HG02852 (cell line): ENCODE results near the gene MREG.
"Not testable (repeated sequence)": the region's sequence is repeated elsewhere in the genome, so short reads cannot be mapped to it uniquely, and the experiment has no call there.

ENCODE experiments used
- ATAC-seq: cut with Tn5 transposase; IDR thresholded peaks from one replicate; pipeline ENCODE4 v1.9.1; 2021; ENCODE audit warnings: mild to moderate bottlenecking, moderate library complexity; ENCODE audit not compliant: unreplicated experiment

MREG gene

DNA sequence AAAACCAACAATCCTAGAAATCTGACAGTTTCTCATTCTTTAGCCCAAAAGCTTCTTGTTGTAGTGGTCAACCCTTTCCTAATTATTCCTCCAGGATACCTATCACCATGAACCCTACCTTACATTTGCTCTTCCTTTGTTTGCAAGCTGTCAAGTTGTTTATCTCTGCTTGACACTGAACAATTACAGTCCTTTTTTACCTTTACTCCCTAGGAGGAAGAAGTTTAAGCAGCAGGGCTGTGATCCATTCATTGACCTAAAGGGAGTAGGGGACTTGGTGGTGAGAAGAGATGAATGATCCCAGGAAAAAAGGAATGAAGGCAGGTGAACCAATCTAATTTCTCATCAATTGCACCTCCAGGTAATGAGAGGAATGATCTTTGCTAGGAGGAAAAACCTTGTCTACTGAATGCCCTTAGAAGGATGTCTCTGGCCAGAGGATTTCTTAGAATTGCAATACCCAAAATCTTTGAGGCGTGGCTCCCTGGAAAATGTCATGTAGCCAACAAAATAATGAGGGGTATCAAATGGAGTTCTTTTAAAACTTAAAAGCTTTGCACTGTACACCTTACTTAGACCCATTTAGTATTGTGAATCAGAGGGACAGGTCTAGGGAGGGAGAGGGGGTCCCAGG lies 47.7 kb downstream of the MREG start:
- no peak for ATAC-seq

DNA sequence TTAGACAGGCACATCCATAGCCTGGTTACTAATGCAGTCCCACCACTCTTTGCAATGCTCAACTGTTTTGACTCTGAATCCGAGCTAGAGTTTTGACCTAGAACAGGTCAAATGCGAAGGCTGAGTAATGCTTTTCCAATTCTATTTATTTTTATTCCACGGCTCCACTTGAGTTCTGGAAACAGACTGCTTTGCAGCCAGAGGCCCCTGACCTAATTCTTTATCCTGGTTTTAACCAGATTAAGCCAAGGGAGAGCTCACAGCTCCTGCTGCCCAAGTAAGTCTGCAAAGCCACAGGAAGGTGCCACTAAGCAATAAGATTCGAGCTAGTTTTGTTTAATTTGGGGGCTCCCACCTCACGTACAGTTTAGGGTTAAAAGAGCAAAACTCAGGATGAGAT lies 51.4 kb downstream of the MREG start:
- ATAC-seq, result no peak

DNA sequence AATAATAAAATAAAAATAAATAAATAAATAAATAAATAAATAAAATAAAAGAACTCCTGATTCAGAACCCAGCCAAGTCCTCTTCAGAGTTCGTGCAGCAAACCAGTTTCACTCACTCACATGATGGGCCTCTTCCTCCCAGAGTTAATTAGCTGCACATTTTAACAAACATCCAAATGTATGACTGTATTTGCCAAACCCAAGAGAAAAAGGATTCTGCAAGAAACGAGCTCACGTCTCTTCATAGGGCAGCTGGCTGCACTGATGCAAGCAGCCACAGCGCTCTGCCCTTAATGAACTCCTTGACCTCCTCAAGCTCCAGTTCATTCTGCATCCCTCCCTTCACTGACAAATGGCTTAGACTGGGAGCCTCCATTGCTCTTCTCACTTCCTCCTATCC lies 55.1 kb downstream of the MREG start:
- ATAC-seq, result no peak

DNA sequence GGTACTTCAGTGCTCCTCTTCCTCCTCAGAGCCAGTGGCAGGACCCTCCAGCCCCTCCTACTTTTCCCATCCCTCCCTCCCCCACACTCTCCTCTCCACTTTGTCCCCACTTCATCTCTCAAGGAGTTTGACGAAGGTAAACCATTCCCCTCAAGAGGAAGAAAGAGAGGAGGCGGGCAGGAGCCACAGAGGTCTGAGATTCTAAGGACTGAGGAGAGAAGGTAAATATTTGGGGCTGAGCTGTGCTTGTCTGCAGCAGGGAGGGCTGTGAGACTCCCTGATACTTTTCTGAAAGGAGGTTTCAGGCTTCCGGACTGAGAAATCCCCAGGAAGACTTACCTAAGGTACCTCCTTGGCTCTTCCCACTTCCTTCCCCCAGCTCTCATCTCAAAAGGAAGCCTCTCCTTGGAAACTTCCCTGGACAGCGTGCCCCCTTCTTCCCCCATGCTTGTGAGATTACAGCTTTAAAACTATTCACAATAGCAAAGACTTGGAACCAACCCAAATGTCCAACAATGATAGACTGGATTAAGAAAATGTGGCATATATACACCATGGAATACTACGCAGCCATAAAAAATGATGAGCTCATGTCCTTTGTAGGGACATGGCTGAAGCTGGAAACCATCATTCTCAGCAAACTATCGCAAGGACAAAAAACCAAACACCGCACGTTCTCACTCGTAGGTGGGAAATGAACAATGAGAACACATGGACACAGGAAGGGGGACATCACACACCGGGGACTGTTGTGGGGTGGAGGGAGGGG lies 55.8 kb downstream of the MREG start:
- not testable (repeated sequence) for ATAC-seq

DNA sequence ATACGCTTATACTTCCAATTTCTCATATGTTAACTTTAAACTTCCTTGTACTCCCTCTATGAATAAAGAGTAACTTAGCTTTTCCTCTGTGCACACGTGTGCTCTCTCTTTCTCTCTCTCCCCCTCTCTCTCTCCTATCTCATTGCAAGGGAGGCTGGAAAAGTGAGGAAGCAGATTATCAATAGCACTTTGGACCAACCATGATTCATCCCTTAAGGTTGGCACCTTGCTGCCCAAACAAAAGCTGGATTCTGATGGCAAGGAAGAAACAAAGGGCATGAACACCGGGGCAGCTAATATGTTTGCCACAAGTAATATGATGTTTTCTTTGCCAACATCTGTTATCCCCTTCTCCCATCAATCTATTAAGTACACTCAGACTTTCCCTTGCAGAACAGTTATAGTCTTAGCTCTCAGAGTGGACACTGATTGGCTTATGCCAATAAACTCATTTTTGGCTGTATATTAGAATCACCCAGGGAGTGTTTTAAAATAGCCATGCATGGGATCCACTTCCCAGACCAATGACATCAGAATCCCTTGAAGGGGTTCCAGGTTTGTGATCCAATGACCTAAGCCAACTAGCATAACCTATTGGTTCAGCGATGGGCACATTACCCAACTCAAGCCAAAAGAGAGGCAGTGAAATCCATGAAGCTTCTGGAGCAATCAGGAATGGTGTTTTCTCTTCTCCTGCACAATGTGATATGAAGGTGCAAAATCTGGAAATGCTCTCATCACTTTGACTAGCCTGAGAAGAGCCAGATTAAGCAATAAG lies 60.3 kb downstream of the MREG start:
- no peak for ATAC-seq

DNA sequence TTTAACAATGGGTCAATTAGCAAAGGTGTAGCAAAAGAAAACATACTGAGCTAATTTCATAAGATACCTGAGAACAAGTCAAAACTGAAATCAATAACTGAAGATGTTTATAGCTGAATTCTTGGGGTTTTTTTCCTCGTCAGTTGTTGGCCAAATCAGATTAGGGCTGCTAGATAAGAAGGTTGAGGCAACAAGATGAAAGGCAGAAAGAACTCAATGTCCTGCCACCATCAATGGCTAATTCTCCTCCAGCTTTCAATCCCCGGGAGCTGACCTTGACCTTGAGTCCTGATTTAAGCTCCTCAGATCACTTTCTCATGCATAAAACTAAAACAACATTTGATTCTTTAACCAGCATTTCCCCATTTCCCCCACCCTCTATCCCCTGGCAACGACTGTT lies 61.8 kb downstream of the MREG start:
- ATAC-seq, result no peak

DNA sequence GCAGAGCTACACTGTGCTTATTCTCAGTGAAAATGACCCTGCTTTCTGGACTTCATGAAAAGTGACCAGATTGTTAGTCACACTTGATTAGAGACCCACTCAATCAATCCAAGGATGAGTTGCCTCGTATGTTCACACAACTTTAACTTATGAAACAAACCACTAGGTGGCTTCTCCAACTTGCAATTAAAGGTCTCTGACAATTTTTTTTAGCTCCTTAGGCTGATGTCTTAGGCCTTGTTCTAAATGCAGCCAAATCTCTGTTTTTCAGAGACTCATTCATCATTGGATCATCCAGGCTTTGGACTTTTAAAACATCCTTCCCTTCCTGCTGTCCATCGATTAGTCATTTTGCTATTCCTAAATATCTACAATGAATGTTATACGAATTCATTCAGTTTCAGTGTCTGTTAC lies 63.4 kb downstream of the MREG start:
- ATAC-seq, result peak; percentile 84

DNA sequence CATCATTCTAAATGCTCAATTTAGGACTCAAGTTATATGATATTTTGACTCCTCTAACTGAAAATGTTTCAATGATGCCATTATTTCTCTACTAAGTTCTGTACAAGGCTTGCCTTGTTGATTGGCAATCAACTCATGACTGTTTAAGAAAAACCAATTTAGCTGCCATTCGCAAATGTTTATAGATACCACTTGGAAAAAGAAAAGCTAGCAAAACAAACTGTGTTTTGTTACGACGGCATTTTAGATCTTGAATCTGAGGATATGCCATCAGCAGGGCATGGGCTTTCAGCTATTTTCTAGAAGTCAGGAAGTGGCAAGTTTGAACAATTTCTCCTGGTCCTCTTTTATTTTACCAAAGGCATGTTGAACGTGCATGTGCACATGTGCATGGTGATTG lies 65.3 kb downstream of the MREG start:
- no peak for ATAC-seq

DNA sequence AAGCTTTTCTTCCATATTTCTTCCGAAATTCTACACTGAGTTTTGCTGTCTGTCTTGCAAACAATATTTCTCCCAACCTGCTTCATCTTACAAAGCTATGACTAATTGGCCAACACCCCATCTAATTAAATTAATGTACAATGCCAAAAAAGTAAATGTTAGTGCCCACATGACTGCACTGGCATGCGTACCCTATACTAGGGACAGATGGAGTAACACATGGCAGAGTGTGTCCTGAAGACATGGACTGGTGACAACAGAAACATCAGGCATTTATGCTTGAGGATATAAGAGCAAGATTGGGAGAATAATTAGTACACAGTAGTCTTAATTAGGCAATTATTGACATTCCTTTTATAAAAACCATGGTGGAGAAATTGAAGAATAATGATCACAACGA lies 66.8 kb downstream of the MREG start:
- ATAC-seq, result no peak

DNA sequence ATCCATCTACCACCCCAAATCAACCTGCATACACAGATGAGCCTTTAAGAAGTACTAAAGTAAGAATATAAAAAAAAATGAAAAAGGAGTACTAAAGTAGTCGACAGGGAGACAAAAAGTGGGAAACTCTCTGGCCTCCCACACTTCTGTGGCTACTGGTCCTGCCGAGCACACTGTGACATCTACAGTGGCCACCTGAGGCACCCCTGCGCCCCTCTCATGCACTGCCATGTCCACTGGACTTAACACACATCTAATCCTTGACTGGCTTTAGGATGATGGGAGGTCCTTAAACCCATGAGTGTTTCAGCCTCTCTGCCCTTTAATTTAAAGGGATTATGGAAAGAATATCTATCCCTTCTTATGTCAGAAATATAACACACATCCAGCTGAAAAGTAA lies 71.2 kb downstream of the MREG start:
- ATAC-seq, result no peak

DNA sequence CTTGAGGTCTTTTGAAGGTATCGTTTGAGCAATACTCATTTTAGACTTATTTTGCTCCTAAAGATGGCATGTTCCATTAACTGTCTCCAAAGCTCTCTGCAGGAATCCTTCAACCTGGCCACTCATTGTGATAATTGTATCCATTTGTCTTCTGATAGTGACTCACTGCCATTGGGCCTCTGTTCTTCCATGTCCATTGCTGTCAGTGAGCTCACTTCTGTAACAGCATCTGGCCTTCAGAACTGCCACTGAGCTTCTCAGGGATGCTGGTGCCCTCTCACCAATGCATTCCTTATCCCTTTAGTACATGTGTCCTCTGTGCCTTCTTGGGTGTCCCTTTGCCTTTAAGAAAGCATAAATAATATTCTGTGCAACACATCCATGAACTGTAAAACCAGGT lies 71.6 kb downstream of the MREG start:
- no peak for ATAC-seq

DNA sequence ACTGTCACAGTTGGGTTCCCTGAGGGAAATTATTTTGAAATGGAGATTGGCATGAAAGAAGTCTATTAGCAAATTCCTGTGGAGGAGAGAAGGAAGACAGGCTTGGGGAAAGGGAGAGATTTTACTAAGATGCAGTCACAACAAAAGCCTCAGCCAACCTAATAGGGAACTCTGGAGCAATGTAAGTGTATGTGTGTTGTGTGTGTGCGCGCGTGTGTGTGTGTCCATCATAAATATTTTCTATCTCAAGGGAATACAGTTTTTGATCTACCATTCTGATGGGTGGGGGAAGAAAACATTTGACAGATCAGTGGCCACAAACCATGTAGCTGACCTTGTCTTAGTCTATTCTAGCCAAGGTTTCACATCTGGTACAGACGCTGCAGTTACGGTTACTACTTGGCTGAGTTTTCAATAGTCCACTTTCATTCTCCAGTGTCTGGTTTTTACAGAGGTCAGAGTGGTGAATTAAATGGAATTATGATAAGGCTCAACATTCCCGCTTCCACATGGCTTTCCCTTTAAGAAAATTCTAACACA lies 72.6 kb downstream of the MREG start:
- no peak for ATAC-seq

DNA sequence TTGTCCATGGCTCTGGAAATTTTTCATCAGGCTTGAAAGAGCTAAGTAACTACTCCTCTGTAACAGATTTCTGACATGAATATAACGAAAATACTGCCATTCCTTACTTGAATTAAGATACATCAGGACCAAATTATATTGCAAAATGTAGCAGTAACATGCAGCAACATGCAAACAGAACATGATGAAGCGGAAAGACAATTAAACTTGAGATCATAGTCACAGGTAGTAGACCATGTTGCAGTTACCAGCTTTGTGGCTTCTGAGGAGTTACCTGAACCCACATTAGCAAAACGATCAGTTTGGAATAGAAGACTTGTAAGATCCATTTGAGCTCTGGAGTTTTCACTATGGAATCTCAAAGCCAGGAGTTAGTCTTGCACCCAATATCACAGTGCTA lies 76.2 kb downstream of the MREG start:
- ATAC-seq, result no peak

DNA sequence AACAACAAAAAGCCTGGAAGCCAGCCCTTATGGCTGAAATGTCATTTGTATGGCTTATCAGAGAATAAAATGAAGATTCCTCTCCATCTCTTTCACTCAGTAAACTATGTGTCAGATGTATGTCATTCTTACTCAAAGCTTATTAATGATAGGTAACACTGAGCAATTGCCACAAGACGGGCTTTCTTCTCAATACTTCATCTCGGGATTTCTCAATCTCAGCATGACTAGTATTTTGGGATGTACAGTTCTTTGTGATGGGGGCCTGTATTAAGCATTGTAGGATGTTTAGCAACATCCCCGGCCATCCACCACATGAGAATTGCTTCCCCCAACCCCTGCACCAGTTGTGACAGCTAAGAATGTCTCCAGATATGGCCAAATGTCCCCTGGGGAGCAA lies 80.2 kb downstream of the MREG start:
- ATAC-seq, result no peak

DNA sequence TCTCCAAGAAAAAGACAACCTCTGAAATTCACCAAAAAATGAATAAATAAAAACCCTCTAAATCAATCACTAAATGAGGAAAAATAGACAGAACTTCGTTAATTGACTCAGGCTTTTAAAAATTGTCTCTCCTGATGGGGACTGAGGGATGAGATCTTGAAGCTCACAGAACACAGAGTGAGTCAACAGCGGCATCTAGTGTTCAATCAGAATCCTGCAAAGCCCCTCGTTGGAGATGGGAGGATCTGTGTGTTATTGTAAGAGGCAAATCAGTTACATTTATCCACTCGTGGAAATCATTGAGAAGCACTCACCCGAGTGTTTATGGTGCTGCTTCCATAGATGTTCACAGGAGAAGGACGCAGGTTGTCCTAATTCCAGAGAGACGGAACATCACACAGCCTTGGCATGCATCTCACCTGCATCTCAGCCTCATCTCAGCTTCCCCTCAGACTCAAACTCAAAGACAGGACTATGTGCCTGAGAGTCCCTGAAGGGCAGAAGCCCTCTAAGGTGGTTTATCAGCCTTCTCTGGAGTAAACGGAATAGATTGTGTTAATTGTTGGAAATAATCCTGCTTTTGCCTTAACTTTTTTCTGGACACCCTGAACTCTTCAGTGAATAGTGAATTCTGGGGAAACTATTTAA lies 82.0 kb downstream of the MREG start:
- ATAC-seq, result peak; percentile 91

DNA sequence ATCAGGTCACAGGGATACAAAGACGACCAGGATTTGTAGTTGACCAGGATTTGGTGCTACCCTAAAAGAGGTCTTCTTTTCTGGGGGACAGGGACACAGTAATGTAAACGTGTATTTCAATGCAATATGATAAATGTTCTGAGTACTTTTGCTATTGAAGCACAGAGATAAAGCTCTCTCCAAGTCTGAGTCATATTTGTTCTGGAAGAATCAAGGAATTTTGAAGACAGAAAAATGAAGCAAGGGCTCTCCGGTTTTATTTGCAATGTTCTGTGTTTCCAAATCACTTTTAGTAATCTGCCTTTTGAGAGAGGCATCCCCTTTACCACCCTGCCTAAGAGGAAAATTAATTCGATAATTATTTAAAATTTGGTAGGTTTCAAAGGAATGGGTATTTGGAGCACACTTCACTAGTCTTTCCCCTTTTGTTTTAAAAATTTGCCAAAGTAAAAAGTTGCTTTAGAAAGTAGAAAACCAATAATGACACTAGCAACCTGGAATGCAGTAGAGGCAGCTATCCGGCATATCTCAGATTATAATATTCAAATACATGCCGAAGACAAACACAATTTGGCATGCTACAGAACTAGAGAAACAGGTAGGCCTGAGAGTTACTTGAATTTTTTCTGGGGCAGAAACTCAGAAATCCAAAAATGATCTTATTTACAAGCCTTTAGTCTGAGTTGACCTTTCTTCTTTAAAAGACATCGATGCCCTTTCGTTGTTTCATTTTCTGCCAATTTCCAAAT lies 82.7 kb downstream of the MREG start:
- no peak for ATAC-seq

DNA sequence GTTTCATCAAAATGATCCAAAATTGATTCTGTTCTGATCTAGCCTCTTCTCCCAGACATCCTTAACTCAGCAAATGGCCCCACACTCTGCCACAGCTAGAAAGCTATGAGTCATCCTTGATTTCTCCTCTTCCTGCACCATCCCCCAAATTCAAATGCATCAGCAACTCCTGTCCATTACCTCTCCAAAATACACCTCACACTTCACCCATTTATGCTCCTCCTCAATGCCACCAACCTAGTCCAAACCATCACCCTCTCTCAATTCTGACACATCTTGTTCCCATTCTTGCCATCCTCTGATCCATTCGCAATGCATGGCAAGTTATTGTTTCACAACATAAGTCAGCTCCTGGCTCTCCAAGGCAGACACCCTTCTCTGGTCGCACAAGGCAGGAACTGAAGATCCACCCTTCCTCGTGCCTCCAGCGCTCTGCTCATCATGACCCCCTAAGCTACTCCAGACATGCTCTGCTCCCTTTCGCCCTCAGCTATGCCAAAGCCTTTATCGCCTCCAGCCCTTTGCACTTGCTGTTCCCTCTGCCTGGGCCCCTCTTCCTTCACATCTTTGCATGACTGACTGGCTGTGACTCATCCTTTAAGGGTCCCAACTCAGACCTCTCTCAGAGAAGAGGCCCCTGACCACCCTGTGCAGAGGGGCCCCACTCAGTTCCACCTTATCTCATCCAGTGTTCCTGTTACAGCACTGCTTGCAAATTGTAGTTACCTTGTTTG lies 83.6 kb downstream of the MREG start:
- ATAC-seq, result no peak

DNA sequence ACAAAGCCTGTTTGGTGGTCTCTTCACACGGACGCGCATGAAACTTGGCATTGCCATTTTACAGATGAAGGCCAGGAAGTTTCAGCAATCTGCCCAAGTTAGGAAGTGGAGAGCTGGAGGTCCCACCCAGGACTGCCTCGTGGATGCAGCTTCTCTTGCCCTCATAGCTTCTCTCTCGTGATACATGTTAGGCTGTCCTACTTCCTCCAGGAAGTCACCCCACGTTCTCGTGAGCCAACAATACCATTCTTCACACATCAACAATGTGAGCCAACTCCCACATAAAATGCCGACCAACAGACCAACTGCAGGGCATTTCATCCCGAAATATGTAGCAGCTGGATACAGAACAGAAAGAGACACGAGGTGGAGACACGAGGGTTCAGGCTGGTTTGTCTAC lies 85.3 kb downstream of the MREG start:
- ATAC-seq, result no peak

DNA sequence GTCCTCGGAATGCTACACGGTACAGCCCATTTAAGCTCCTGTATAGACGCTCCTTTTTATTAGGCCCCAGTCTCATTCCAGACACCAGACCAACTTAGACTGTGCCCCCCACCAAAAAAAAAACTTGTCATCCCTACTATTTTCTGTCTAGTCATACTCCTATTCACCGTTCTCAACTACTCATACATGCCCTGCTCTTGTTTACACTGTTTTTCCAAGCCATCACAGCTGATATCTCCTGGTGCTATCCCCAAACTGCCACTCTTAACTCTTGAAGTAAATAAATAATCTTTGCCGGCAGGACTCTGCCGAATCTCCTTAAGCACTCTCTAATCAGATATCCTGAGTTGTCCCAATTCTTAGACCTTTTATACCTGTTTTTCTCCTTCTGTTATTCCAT lies 86.4 kb downstream of the MREG start:
- ATAC-seq, result not testable (repeated sequence)

DNA sequence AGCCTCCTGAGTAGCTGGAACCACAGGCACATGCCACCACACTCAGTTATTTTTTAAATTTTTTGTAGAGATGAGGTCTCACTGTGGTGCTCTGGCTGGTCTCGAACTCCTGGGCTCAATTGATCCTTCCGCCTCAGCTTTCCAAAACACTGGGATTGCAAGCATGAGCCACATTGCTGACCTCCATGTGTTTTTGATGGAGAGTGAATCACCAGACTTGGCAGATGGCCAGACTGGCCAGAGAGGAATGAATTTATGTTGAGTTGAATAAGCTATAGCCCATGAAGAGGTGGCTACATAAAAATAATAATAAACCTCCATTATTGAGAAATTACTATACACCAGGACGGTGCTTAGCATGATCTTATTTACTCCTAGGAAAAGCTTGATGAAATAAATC lies 91.5 kb downstream of the MREG start:
- no peak for ATAC-seq
